HG02763 (cell line): ENCODE data around the gene MARK4.
"Not testable (repeated sequence)": the region's sequence is repeated elsewhere in the genome, so short reads cannot be mapped to it uniquely, and the experiment has no call there.

Experiments
- ATAC-seq: cut with Tn5 transposase; IDR thresholded peaks from one replicate; pipeline ENCODE4 v1.9.1; 2021; ENCODE audit warnings: mild to moderate bottlenecking, moderate library complexity; ENCODE audit not compliant: unreplicated experiment

The MARK4 gene

DNA sequence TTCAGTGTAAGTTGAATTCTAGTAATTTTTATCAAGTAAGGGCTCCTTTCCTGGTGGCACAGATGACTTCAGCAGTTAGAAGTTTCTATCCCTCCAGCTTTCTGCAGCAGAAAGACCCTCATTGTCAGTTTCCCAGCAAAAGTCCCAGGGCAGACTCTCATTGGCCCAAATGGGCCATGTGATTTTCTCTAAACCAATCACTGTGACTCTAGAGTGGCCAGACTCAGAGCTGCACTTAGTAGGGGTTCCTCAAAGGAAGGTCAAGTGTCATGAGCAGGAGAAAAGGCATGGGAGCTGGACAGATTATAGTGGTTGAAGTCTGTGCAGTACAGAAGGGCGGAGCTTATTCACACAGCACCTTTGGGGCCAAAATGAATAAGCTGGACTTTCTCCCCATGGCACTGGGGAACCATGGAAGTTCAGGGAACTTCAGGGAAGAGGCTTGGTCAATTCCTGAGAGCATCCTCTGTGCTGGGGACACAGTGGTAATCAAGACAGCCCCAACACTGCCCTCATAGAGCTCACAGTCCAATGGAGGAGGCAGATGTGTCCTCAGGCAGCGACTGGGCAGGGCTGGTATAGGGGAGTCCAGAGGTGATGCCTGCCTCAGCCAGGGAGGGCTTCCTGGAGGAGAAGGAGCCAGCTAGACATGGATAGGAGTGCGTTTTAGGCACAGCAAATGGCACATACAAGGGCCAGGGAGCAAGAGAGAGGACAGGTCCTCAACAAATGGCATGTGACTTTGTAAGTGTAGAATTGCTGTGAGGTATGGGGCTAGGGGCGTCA is 53.3 kb downstream of the MARK4 start:
- no peak for ATAC-seq

DNA sequence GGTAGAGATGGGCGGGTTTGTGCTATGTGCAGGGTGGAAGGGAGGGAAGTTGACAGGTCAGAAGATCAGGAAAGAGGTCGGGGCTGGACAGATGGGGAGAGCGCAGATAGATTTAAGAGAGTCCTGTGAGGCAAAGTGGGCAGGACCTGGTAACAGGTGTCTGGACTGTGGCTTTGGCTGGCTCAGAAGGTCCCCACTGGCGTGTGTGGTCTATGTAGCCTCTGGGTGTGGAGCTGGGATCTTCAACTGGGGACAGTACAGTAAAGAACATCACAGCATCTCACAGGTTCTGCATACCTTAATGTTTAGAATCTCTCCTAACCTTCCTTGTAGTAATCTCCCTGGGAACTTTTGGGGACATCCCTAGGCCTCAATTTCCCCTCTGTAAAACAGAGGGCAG is 53.9 kb downstream of the MARK4 start:
- no peak for ATAC-seq

GRCh38 chr19:45305421-45305820 is 54.4 kb downstream of the MARK4 start:
- no peak for ATAC-seq

GRCh38 chr19:45306040-45306439 is 55.0 kb downstream of the MARK4 start:
- ATAC-seq: no peak

DNA sequence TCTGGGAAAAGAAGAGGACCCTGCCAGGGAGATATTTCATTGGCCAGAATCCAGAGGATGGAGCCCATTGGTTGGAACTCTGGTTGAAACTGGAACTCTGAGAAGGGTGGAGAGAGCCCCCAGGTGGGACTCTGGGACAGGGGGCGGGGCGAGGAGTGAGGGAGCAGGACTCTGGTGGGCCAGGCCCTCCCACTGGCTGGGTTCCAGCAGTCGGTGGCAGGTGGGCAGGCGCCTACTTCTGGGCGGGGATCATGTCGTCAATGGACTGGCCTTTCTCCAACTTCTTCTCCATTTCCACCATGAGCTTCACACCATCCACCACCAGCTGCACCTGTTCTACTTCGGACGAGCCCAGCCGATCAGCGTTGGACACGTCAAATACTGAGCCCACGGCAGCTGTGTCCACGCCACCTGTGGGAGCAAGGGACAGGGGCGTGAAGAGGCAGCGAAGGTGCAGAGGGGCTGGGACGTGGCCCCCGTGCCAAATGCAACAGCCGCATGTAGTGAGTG is 55.5 kb downstream of the MARK4 start:
- no peak for ATAC-seq

DNA sequence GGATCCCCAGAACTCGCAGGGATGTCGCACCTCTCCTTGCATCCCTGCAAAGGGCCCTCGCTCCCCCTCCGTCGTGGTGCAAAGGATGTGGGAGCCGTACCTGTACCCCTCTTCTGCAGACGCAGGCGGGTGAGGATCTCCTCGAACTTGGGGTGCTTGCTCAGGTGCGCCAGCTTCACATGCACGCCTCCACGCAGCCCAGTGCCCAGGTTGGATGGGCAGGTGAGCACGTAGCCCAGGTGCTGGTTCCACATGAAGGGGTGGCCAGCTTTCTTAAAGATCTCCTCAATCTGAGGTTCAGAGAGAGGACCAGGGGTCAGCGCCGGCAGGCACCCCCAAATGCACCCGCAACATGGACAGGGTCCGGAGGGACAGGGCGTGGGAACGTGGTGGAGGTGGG is 56.3 kb downstream of the MARK4 start:
- ATAC-seq: no peak

DNA sequence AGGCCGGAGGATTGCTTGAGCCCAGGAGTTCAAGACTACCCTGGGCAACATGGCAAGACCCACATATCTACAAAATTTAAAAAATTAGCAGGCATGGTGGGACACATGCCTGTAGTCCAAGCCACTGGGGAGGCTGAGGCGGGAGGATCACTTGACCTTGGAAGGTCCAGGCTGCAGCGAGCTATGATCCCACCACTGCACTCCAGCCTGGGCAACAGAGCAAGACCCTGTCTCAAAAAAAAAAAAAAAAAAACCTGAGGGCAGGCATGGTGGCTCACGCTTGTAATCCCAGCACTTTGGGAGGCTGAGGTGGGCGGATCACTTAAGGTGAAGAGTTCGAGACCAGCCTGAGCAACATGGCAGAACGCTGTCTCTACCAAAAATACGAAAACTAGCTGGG is 58.3 kb downstream of the MARK4 start:
- ATAC-seq: not testable (repeated sequence)

DNA sequence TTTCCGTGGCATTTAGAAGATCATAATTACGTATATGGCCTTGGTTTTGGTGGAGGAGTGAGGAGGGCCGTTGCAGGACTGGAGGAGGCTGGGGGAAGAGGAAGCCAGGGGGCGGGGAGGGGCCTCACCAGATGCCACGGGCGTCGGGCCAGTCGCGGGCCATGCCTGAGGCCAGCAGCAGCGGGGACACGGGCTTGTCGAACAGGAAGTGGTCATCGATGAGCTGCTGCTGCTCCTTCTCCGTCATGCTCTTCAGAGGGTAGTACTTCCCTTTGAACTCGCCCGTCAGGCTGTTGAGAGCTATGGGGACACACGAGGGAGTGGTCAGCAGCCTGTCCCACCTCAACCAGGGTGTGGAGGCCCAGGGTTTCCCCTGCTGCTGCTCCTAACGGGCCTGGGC is 60.5 kb downstream of the MARK4 start:
- no peak for ATAC-seq

GRCh38 chr19:45312285-45312684 is 61.2 kb downstream of the MARK4 start:
- ATAC-seq: not testable (repeated sequence)

- ATAC-seq: no peak
These were observed 63.7 kb downstream of the MARK4 start for GRCh38 chr19:45314708-45315245.

DNA sequence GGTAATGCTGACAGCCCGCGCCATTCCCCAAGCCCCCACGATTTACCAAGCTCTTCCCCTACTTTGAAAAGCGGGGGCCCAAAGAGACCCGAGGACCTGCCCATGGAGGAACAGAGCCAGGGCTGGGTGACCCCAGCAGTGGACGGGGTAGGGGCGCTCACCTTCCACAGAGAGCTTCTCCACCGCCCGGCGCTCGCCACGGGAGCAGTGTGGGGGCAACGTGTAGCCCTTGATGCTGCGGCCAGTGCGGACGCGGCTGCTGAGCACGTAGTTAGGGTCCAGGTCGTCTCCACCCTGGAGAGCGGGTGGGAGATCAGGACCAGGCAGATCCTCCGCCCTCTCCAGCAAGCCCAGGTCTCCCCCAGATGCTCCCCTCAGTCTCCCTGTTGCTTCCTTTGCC is 64.2 kb downstream of the MARK4 start:
- ATAC-seq: no peak

DNA sequence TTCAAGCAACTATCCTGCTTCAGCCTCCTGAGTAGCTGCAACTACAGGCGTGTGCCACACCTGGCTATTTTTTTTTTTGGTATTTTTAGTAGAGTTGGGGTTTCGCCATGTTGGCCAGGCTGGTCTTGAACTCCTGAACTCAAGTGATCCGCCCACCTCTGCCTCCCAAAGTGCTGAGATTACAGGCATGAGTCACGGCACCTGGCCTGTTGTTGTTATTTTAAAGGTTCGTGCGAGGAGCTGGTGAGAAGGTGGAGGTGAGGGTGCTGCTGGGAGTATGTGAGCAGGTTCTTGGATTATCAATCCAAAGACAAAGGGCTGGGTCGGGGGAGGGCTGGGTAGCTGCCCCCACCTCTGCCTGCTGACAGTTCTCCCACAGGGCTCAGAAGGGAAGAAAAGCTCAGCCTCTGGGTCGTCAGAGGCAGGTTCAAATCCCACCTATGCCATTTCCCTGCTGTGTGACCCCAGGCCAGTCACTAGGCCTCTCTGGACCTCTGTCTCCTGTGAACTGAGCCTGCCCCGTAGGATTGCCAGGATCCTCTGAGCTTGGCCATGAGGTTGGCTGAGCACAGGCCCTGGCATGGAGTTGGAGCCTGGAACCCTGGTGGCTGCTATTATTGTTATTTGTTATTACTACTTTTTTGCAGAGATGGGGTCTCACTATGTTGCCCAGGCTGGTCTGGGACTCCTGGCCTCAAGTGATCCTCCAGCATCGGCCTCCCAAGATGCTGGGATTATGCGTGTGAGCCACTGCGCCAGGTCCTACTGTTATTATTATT is 70.1 kb downstream of the MARK4 start:
- ATAC-seq: no peak

- no peak for ATAC-seq
These were observed 70.8 kb downstream of the MARK4 start for GRCh38 chr19:45321848-45322247.

- no peak for ATAC-seq
These were observed 71.2 kb downstream of the MARK4 start for GRCh38 chr19:45322311-45322710.

GRCh38 chr19:45322744-45323281 is 71.7 kb downstream of the MARK4 start, which contains the start of gene CKM:
TSS of gene CKM (minus strand) at chr19:45322875. CDS start at chr19:45319713, 3,162 bp downstream.
- no peak for ATAC-seq

- ATAC-seq: no peak
These were observed 72.6 kb downstream of the MARK4 start for GRCh38 chr19:45323671-45324081.

GRCh38 chr19:45324349-45324907 is 73.4 kb downstream of the MARK4 start:
- no peak for ATAC-seq

- no peak for ATAC-seq
These were observed 76.5 kb downstream of the MARK4 start for GRCh38 chr19:45327404-45328143.

GRCh38 chr19:45331411-45331810 is 80.3 kb downstream of the MARK4 start:
- no peak for ATAC-seq

GRCh38 chr19:45333609-45334303 is 82.7 kb downstream of the MARK4 start:
- no peak for ATAC-seq
